HCT116 (cell line): ENCODE data around the gene FIBCD1. TPM values are rescaled to one million over a fixed set of nuclear protein-coding genes. Genes with fewer than 3 reads are reported as not detected.

Experiments used
- ATAC-seq: fragments of 200-7000 bp; cut with Tn5 transposase; 2 replicates; pipeline ENCODE4 v1.9.1; 2020; ENCODE audit warnings: mild to moderate bottlenecking, moderate library complexity
- BruUV-seq: library from RNA; stranded (reverse); fragments of 400-500 nt; replicated peaks from 2 replicates; lab custom pipeline; 2021; lab: Mats Ljungman, UMichigan
- CTCF ChIA-PET: fragments of 300-600 bp; sonication (Branson Sonifier 250); formaldehyde crosslinking; loops from one replicate; lab custom pipeline; 2021; ENCODE audit warnings: antibody characterized with exemption; lab: Charles Lee
- POLR2A ChIA-PET: fragments of 300-600, 350-600 bp; sonication (Branson Sonifier 250); formaldehyde crosslinking; loops from one replicate; lab custom pipeline; 2021; ENCODE audit warnings: antibody characterized with exemption; lab: Charles Lee
- RAD21 ChIA-PET, 2 experiments: fragments of 300-600 bp; sonication (Branson Sonifier 250); formaldehyde crosslinking; loops; one replicate each; lab custom pipeline; 2023; ENCODE audit warnings: low total read pairs in 2 of 2; ENCODE audit not compliant: uncharacterized antibody in 2 of 2, unreplicated experiment in 2 of 2, low non-redundant PET in 1 of 2; lab: Charles Lee
- DNase-seq: peaks from one replicate; pipeline ENCODE4 v3.0.0-alpha.2; 2010; ENCODE audit warnings: low read depth, low spot score
- H2AFZ ChIP-seq: fragments of 200-600 bp; shearing (Covaris generic), sonication (generic); 2 replicates; pipeline ENCODE4 v1.6.1; 2017; ENCODE audit warnings: low read depth, mixed run types, mixed read lengths, antibody characterized with exemption, low read length; ENCODE audit not compliant: poor library complexity, severe bottlenecking
- H3K27ac ChIP-seq: 2 replicates; pipeline ENCODE4 v1.5.1; 2012; ENCODE audit warnings: low read depth, low read length
- H3K27me3 ChIP-seq: fragments of 200-600 bp; sonication (generic); 2 replicates; pipeline ENCODE4 v1.6.1; 2016; ENCODE audit warnings: mixed run types, low read length, mixed read lengths; ENCODE audit not compliant: insufficient read depth
- H3K36me3 ChIP-seq, 2 experiments: fragments of 200-500 bp in 1 of 2; fragments of 200-600 bp in 1 of 2; sonication (Bioruptor generic) in 1 of 2; sonication (generic) in 1 of 2; 2 replicates each; pipeline versions ENCODE4 v1.5.1 to v1.6.1; 2014 to 2016; ENCODE audit warnings: low read length in 2 of 2, inconsistent platforms in 1 of 2, mixed read lengths in 1 of 2, mixed run types in 1 of 2; ENCODE audit not compliant: insufficient read depth in 2 of 2, control insufficient read depth in 1 of 2
- H3K4me1 ChIP-seq, 2 experiments: fragments of 200-600 bp in 1 of 2; sonication (generic) in 1 of 2; 2 replicates each; pipeline versions ENCODE4 v1.5.1 to v1.6.1; 2012 to 2017; ENCODE audit warnings: low read length in 2 of 2, inconsistent platforms in 1 of 2, mild to moderate bottlenecking in 1 of 2, mixed read lengths in 1 of 2, mixed run types in 1 of 2, moderate library complexity in 1 of 2; ENCODE audit not compliant: insufficient read depth in 2 of 2, control insufficient read depth in 1 of 2
- H3K4me2 ChIP-seq: fragments of 200-600 bp; sonication (generic); 2 replicates; pipeline ENCODE4 v1.6.1; 2017; ENCODE audit warnings: mixed run types, low read length, mixed read lengths
- H3K4me3 ChIP-seq, 2 experiments: fragments of 200-600 bp in 1 of 2; sonication (generic) in 1 of 2; replicated peaks in 1 of 2; 2 replicates each; pipeline ENCODE4 v1.5.1; 2011 to 2016; ENCODE audit warnings: low read length in 2 of 2, control low read depth in 1 of 2, low read depth in 1 of 2, mild to moderate bottlenecking in 1 of 2, mixed read lengths in 1 of 2, mixed run types in 1 of 2
- H3K79me2 ChIP-seq: fragments of 200-600 bp; sonication (generic); 2 replicates; pipeline ENCODE4 v1.6.1; 2017; ENCODE audit warnings: mild to moderate bottlenecking, mixed run types, low read length, moderate library complexity, mixed read lengths; ENCODE audit not compliant: insufficient read depth
- H3K9ac ChIP-seq: fragments of 200-600 bp; sonication (generic); 2 replicates; pipeline ENCODE4 v1.6.1; 2016; ENCODE audit warnings: low read length, mixed read lengths
- H3K9me2 ChIP-seq: fragments of 200-600 bp; sonication (generic), shearing (Covaris generic); 2 replicates; pipeline ENCODE4 v1.6.1; 2017; ENCODE audit warnings: mixed run types, mild to moderate bottlenecking, moderate library complexity; ENCODE audit not compliant: insufficient read depth
- H3K9me3 ChIP-seq, 2 experiments: fragments of 200-500 bp in 1 of 2; fragments of 200-600 bp in 1 of 2; sonication (Bioruptor generic) in 1 of 2; sonication (generic) in 1 of 2; 2 replicates each; pipeline ENCODE4 v1.6.1; 2014 to 2017; ENCODE audit warnings: low read length in 2 of 2, mixed read lengths in 2 of 2, inconsistent platforms in 1 of 2, low read depth in 1 of 2, mild to moderate bottlenecking in 1 of 2, mixed run types in 1 of 2, moderate library complexity in 1 of 2; ENCODE audit not compliant: control insufficient read depth in 1 of 2, insufficient read depth in 1 of 2
- H4K20me1 ChIP-seq: fragments of 200-600 bp; sonication (generic), shearing (Covaris generic); 2 replicates; pipeline ENCODE4 v1.6.1; 2017; ENCODE audit warnings: mixed run types, mild to moderate bottlenecking, moderate library complexity; ENCODE audit not compliant: insufficient read depth
- ATF3 ChIP-seq: IDR thresholded peaks from 2 replicates; pipeline ENCODE4 v1.6.1; 2012
- CEBPB ChIP-seq: IDR thresholded peaks from 2 replicates; pipeline ENCODE4 v1.6.1; 2012; ENCODE audit warnings: low read depth
- CTCF ChIP-seq, 3 experiments: fragments of 200-600 bp in 1 of 3; sonication (generic) in 1 of 3; IDR thresholded peaks in 2 of 3; conservative IDR thresholded peaks in 1 of 3; 2 replicates each; pipeline ENCODE4 v1.5.1; 2012 to 2017; ENCODE audit warnings: low read depth in 2 of 3, low read length in 2 of 3, antibody characterized with exemption in 1 of 3, borderline replicate concordance in 1 of 3, control low read depth in 1 of 3, mild to moderate bottlenecking in 1 of 3, mixed read lengths in 1 of 3, mixed run types in 1 of 3, moderate library complexity in 1 of 3; ENCODE audit not compliant: insufficient read depth in 1 of 3
- EZH2 ChIP-seq: fragments of 200-600 bp; sonication (generic); IDR thresholded peaks from 2 replicates; pipeline ENCODE4 v1.6.1; 2017; ENCODE audit warnings: antibody characterized with exemption, mixed run types
- POLR2A ChIP-seq: IDR thresholded peaks from 2 replicates; pipeline ENCODE4 v1.7.0; 2011; ENCODE audit warnings: borderline replicate concordance; ENCODE audit not compliant: insufficient read depth, insufficient read length; ENCODE audit errors: extremely low read depth
- REST ChIP-seq: IDR thresholded peaks from 2 replicates; pipeline ENCODE4 v1.6.1; 2012; ENCODE audit warnings: low read depth
- ZNF274 ChIP-seq: fragments of 200-500 bp; sonication (Bioruptor generic); IDR thresholded peaks from 2 replicates; pipeline ENCODE4 v1.6.1; 2014; ENCODE audit warnings: mild to moderate bottlenecking, low read depth, low read length, inconsistent platforms
- intact Hi-C: fragments of 100-400 bp; cut with micrococcal nuclease; formaldehyde crosslinking; loops from 2 replicates; pipeline ENCODE4 v1.10.0; 2022
- total RNA-seq: library from RNA; stranded (reverse); gene quantifications from one replicate; pipeline ENCODE4 v1.2.1, GENCODE V29; 2021; ENCODE audit not compliant: unreplicated experiment

Gene FIBCD1
- total RNA-seq, 1 experiment from 2014 or later: 26.1 TPM

GRCh38 chr9:130858739-130859705, 80.0 kb downstream of the FIBCD1 start (continued):
- TF ChIP-seq ATF3: no peak

GRCh38 chr9:130857864-130858738, 80.9 kb downstream of the FIBCD1 start:
- intact Hi-C loops: no loop called here

More at GRCh38 chr9:130857864-130858738, 80.9 kb downstream of the FIBCD1 start:
- BruUV-seq: no TSS peak
- peaks cover 3 to 23% of the 10 kb centered on the region in 2 experiments; a peak in 3 of 4 replicates for H3K4me1 ChIP-seq
- H3K4me3 ChIP-seq: no peak overlapping the region
- DNase-seq (no peak), ATAC-seq (no peak)
- POLR2A ChIA-PET: no interaction called here
- H3K27me3 ChIP-seq: no peaks in the 10 kb centered on the region
- no peaks in the 10 kb centered on the region for H3K9me2 ChIP-seq
- H3K9ac ChIP-seq: no peak overlapping the region
- H4K20me1 ChIP-seq: no peaks in the 10 kb centered on the region
- H3K4me2 ChIP-seq: peak overlapping the region; percentile 8; the same call in 1 of the 2 replicates
- CTCF ChIA-PET: interaction anchor here (0.8 to 1.9 kb wide), 5 partner anchors 8 to 174 kb away, joined by 3 to 11 read pairs (median 3); no protein-coding TSS in a partner anchor
- RAD21 ChIA-PET: no interaction called here
- no peaks in the 10 kb centered on the region for H3K9me3 ChIP-seq
- H3K27ac ChIP-seq: no peak overlapping the region
- no peak overlapping the region for H2AFZ ChIP-seq
- peaks cover 3 to 18% of the 10 kb centered on the region in 2 experiments for H3K36me3 ChIP-seq
- peaks cover 18% of the 10 kb centered on the region; the same call in 1 of the 2 replicates for H3K79me2 ChIP-seq
- TF ChIP-seq REST (no peak), CTCF (IDR thresholded peaks at IDR 0.05 in 2 of 3, conservative IDR thresholded peaks at IDR 0.05 in 1 of 3; ENCODE audit: borderline replicate concordance in 1 of 3, insufficient read depth in 1 of 3, low read depth in 2 of 3, low read length in 2 of 3) (no peak), CEBPB (no peak), EZH2 (no peak), ZNF274 (no peak), POLR2A (no peak)
- TF ChIP-seq, all 23 proteins: peak for 0
